ENCODE data around the gene PAOX. TPM values are rescaled to one million over a fixed set of nuclear protein-coding genes. Genes with fewer than 3 reads are reported as not detected.

Gene PAOX
- total and polyA plus RNA-seq, 2 of the 4 experiments (the other 2 are of a cell fraction), result 3.8 to 4.5 TPM

DNA sequence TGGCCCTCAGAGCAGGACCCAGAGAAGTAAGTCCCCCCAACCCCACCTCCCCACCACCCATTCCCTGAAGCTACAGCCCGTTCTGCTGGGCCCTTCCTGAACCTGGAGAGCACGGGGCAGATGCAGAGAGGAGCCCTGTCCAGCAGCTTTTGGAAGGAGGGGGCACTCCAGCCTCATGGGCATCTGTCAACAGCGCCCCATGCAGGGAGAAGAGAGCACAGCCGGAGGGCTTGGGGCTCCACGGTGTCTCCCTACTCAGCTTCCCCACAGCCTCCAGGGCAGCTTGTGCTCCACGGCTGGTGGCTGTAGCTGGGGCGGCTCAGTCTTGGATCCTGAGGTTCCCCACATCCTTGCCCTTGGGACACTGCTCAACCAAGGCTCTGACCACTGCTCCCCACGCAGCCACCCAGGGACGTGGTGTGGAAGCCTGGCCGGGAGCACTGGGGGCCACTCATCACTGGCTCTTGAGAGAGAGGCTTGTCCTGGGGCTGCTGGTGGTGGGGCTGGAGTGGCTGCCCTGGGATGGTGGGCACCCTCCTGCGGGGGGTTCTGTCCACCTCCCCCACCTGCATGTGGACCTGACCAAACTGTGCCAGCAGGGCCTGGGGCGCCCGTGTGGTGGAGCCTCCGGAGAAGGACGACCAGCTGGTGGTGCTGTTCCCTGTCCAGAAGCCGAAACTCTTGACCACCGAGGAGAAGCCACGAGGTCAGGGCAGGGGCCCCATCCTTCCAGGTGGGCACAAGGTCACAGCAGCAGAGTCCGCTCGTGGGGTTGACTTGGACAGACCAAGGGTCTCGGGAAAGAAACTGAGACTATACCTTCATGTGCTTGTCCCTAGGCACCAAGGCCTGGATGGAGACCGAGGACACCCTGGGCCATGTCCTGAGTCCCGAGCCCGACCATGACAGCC, 27.4 kb upstream of the PAOX start:
- Histone ChIP-seq H2BK20ac (ENCODE audit: low read depth, low read length) (no peak overlapping the region), H3K4ac (ENCODE audit: low read depth, low read length) (no peak overlapping the region), H3K4me2 (ENCODE audit: low read depth, low read length) (no peak overlapping the region), H3K27ac (ENCODE audit: insufficient read depth, low read length) (no peak overlapping the region), H2BK15ac (ENCODE audit: low read depth, low read length) (no peak overlapping the region), H3K9ac (ENCODE audit: low read depth, low read length) (no peak overlapping the region), H3K9me3 (ENCODE audit: control insufficient read depth, insufficient read depth, low read length) (no peaks in the 10 kb centered on the region), H3K27me3 (ENCODE audit: control insufficient read depth, insufficient read depth, low read length) (peaks cover 3% of the 10 kb centered on the region; the same call in 1 of the 2 replicates), H3K79me1 (ENCODE audit: low read depth in 1 of 2, low read length in 2 of 2) (peaks cover 5 to 7% of the 10 kb centered on the region in 2 experiments; a peak in 1 of 4 replicates), H4K5ac (ENCODE audit: low read depth, low read length) (no peak overlapping the region), H3K56ac (ENCODE audit: extremely low read depth, insufficient read depth, low read length) (no peak overlapping the region), H3K4me1 (ENCODE audit: control insufficient read depth, insufficient read depth, low read length) (peaks cover 2% of the 10 kb centered on the region; the same call in 1 of the 2 replicates), H4K20me1 (ENCODE audit: insufficient read depth, low read length) (peaks cover 3% of the 10 kb centered on the region), H2BK120ac (ENCODE audit: low read depth, low read length) (no peak overlapping the region), H2AK5ac (ENCODE audit: low read depth, low read length) (no peak overlapping the region), H3K14ac (replicated peaks; ENCODE audit: low read depth, low read length) (no peak overlapping the region), H2AFZ (replicated peaks; ENCODE audit: low read length, poor library complexity) (no peak overlapping the region), H2AK9ac (replicated peaks; ENCODE audit: low read depth, low read length, poor library complexity) (peak overlapping the region; percentile 28), H4K8ac (ENCODE audit: low read depth in 2 of 2, low read length in 2 of 2) (no peak overlapping the region), H3K9me1 (ENCODE audit: insufficient read depth, low read length) (0 out of 2 replicates have a peak, but pooled peaks cover 5% of the 10 kb centered on the region), H3K23ac (ENCODE audit: low read depth, low read length) (no peak overlapping the region), H3K4me3 (ENCODE audit: insufficient read depth, low read depth, low read length) (no peak overlapping the region), H2BK5ac (ENCODE audit: low read depth, low read length, poor library complexity, severe bottlenecking) (no peak overlapping the region), H3K18ac (ENCODE audit: low read depth, low read length) (no peak overlapping the region), H4K91ac (ENCODE audit: insufficient read depth, low read depth, low read length) (no peak overlapping the region), H3K36me3 (ENCODE audit: control insufficient read depth, insufficient read depth, low read length) (peaks cover 5% of the 10 kb centered on the region; the same call in 1 of the 2 replicates)
- ChIA-PET POLR2A (ENCODE audit: unreplicated experiment) (no interaction called here), CTCF (no interaction called here)
- in situ Hi-C loops (cut with MboI; ENCODE audit: low sequenced_read_pairs), result no loop called here
- intact Hi-C loops (cut with micrococcal nuclease), result no loop called here
- dilution Hi-C loops (cut with HindIII; ENCODE audit: low sequenced_read_pairs, unreplicated experiment), result no loop called here
- no peak; the same call in none of the 2 replicates for ATAC-seq (ENCODE audit: low read depth)
- DNase-seq, result no peak
- BruUV-seq (replicated peaks), result no TSS peak
- 70% methylated on average over 14 of the region's 24 CpGs; no CpG with 5 or more reads in 1 of the 2 experiments for WGBS, 2 experiments (ENCODE audit: extremely low coverage in 2 of 2, insufficient read length in 1 of 2)
- TF ChIP-seq POLR2A (IDR thresholded peaks at IDR 0.05; ENCODE audit: low read depth, low read length), result no peak
- TF ChIP-seq CHD1 (IDR thresholded peaks at IDR 0.05; ENCODE audit: low read depth, low read length), result no peak
- TF ChIP-seq, protein P1, sequence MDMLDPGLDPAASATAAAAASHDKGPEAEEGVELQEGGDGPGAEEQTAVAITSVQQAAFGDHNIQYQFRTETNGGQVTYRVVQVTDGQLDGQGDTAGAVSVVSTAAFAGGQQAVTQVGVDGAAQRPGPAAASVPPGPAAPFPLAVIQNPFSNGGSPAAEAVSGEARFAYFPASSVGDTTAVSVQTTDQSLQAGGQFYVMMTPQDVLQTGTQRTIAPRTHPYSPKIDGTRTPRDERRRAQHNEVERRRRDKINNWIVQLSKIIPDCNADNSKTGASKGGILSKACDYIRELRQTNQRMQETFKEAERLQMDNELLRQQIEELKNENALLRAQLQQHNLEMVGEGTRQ (IDR thresholded peaks at IDR 0.05; ENCODE audit: low read depth, low read length), result no peak
- no peak for TF ChIP-seq RAD21 (IDR thresholded peaks at IDR 0.05; ENCODE audit: low read length)
- TF ChIP-seq NFE2L2 (IDR thresholded peaks at IDR 0.05; ENCODE audit: low read depth, low read length), result no peak
- no peak for TF ChIP-seq BHLHE40 (IDR thresholded peaks at IDR 0.05; ENCODE audit: low read depth, low read length)
- TF ChIP-seq, protein P2, sequence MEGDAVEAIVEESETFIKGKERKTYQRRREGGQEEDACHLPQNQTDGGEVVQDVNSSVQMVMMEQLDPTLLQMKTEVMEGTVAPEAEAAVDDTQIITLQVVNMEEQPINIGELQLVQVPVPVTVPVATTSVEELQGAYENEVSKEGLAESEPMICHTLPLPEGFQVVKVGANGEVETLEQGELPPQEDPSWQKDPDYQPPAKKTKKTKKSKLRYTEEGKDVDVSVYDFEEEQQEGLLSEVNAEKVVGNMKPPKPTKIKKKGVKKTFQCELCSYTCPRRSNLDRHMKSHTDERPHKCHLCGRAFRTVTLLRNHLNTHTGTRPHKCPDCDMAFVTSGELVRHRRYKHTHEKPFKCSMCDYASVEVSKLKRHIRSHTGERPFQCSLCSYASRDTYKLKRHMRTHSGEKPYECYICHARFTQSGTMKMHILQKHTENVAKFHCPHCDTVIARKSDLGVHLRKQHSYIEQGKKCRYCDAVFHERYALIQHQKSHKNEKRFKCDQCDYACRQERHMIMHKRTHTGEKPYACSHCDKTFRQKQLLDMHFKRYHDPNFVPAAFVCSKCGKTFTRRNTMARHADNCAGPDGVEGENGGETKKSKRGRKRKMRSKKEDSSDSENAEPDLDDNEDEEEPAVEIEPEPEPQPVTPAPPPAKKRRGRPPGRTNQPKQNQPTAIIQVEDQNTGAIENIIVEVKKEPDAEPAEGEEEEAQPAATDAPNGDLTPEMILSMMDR (conservative IDR thresholded peaks at IDR 0.05; ENCODE audit: low read depth, low read length), result peak; percentile 9; the same call in 1 of the 2 replicates
